ENCODE data around the gene AOC2. TPM values are rescaled to one million over a fixed set of nuclear protein-coding genes. Genes with fewer than 3 reads are reported as not detected.
A peak's percentile ranks its signal among the peaks of the same experiment; 100 is the strongest.

The AOC2 gene
- total and polyA plus RNA-seq, 9 of the 15 experiments (the other 6 are each of a cell fraction or from before 2014, with no cell fraction given), result 0.08 to 0.91 (median 0.49) TPM

DNA sequence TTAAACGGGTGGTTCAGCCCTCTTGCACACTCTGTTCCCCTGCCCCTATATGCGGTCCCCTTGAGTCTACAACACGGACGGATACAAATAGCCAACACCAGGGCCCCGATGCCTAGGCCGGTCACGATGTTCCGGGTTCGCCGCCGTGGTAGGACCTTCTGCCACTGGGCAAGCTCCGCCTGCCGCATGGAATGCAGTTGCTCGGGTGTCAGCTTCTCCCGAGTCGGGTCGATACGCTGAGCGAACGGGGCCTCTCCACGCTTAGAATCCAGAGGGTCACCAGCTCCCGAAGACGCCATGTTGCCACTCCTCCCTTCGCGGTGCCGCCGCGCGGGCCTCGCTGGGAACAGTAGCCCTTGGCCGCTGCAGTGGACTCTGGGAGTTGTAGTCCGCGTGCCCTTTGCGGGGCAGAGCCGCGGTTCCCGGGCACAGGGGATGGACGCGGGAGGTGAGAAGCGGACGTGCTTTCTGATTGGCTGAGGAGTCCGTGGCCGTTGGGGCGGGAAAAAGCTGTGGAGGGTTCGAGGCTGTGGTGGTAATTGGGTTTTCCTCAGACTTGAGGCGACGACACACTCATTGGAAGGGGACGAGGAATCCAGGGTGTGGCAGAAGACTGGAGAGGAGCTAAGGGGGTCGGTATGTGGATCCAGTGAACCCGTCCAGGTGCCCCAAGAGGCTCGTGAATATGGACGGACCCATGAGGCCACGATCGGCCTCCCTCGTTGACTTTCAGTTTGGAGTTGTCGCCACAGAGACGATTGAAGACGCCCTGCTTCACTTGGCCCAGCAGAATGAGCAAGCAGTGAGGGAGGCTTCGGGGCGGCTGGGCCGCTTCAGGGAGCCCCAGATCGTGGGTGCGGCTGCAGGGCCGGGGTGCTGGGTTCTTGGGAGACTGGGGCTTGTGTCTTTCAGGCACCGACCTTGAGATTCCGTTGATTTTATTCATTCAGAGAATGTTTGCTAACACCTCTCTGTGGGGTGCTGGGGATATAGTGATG lies 45.7 kb upstream of the AOC2 start, which contains the start of the genes CNTD1 and COA3 (continued):
- TF ChIP-seq, protein P1, sequence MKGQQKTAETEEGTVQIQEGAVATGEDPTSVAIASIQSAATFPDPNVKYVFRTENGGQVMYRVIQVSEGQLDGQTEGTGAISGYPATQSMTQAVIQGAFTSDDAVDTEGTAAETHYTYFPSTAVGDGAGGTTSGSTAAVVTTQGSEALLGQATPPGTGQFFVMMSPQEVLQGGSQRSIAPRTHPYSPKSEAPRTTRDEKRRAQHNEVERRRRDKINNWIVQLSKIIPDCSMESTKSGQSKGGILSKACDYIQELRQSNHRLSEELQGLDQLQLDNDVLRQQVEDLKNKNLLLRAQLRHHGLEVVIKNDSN (CRISPR knock-in tag; IDR thresholded peaks at IDR 0.05), result no peak
- TF ChIP-seq PTRF (tag; IDR thresholded peaks at IDR 0.05) (no peak), MIER1 (IDR thresholded peaks at IDR 0.05; ENCODE audit: low read depth) (peak; percentile 65; the same call in 1 of the 2 replicates), JUND (IDR thresholded peaks at IDR 0.05; ENCODE audit: borderline replicate concordance, low read depth, low read length) (peak; percentile 47), JUND (tag; IDR thresholded peaks at IDR 0.05; ENCODE audit: borderline replicate concordance, low read depth, low read length) (no peak; the same call in 2 of the 3 replicates), RFX5 (IDR thresholded peaks at IDR 0.05; ENCODE audit: low read depth, low read length) (no peak), ZNF717 (CRISPR knock-in tag; IDR thresholded peaks at IDR 0.05) (no peak), DMBX1 (CRISPR knock-in tag; IDR thresholded peaks at IDR 0.05; ENCODE audit: borderline replicate concordance) (peak; percentile 22; the same call in 1 of the 2 replicates), ZFP30 (CRISPR knock-in tag; IDR thresholded peaks at IDR 0.05; ENCODE audit: borderline replicate concordance) (no peak), ZKSCAN3 (CRISPR knock-in tag; IDR thresholded peaks at IDR 0.05) (no peak), ZSCAN32 (CRISPR knock-in tag; IDR thresholded peaks at IDR 0.05) (no peak), MCM5 (IDR thresholded peaks at IDR 0.05; ENCODE audit: low read depth) (no peak), JUN (IDR thresholded peaks at IDR 0.05; ENCODE audit: borderline replicate concordance, low read depth, low read length) (peak; percentile 34; the same call in 1 of the 2 replicates), JUN (CRISPR knock-in tag; IDR thresholded peaks at IDR 0.05; ENCODE audit: borderline replicate concordance) (no peak)
- TF ChIP-seq, protein P2, sequence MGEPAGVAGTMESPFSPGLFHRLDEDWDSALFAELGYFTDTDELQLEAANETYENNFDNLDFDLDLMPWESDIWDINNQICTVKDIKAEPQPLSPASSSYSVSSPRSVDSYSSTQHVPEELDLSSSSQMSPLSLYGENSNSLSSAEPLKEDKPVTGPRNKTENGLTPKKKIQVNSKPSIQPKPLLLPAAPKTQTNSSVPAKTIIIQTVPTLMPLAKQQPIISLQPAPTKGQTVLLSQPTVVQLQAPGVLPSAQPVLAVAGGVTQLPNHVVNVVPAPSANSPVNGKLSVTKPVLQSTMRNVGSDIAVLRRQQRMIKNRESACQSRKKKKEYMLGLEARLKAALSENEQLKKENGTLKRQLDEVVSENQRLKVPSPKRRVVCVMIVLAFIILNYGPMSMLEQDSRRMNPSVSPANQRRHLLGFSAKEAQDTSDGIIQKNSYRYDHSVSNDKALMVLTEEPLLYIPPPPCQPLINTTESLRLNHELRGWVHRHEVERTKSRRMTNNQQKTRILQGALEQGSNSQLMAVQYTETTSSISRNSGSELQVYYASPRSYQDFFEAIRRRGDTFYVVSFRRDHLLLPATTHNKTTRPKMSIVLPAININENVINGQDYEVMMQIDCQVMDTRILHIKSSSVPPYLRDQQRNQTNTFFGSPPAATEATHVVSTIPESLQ (CRISPR knock-in tag; IDR thresholded peaks at IDR 0.05), result no peak
- TF ChIP-seq, protein P3, sequence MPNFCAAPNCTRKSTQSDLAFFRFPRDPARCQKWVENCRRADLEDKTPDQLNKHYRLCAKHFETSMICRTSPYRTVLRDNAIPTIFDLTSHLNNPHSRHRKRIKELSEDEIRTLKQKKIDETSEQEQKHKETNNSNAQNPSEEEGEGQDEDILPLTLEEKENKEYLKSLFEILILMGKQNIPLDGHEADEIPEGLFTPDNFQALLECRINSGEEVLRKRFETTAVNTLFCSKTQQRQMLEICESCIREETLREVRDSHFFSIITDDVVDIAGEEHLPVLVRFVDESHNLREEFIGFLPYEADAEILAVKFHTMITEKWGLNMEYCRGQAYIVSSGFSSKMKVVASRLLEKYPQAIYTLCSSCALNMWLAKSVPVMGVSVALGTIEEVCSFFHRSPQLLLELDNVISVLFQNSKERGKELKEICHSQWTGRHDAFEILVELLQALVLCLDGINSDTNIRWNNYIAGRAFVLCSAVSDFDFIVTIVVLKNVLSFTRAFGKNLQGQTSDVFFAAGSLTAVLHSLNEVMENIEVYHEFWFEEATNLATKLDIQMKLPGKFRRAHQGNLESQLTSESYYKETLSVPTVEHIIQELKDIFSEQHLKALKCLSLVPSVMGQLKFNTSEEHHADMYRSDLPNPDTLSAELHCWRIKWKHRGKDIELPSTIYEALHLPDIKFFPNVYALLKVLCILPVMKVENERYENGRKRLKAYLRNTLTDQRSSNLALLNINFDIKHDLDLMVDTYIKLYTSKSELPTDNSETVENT (CRISPR knock-in tag; IDR thresholded peaks at IDR 0.05), result 0 out of 2 replicates have a peak, but pooled peaks have one; percentile 29
- TF ChIP-seq, protein P4, sequence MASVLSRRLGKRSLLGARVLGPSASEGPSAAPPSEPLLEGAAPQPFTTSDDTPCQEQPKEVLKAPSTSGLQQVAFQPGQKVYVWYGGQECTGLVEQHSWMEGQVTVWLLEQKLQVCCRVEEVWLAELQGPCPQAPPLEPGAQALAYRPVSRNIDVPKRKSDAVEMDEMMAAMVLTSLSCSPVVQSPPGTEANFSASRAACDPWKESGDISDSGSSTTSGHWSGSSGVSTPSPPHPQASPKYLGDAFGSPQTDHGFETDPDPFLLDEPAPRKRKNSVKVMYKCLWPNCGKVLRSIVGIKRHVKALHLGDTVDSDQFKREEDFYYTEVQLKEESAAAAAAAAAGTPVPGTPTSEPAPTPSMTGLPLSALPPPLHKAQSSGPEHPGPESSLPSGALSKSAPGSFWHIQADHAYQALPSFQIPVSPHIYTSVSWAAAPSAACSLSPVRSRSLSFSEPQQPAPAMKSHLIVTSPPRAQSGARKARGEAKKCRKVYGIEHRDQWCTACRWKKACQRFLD (CRISPR knock-in tag; IDR thresholded peaks at IDR 0.05), result peak; percentile 58; the same call in 1 of the 2 replicates
- TF ChIP-seq, protein P5, sequence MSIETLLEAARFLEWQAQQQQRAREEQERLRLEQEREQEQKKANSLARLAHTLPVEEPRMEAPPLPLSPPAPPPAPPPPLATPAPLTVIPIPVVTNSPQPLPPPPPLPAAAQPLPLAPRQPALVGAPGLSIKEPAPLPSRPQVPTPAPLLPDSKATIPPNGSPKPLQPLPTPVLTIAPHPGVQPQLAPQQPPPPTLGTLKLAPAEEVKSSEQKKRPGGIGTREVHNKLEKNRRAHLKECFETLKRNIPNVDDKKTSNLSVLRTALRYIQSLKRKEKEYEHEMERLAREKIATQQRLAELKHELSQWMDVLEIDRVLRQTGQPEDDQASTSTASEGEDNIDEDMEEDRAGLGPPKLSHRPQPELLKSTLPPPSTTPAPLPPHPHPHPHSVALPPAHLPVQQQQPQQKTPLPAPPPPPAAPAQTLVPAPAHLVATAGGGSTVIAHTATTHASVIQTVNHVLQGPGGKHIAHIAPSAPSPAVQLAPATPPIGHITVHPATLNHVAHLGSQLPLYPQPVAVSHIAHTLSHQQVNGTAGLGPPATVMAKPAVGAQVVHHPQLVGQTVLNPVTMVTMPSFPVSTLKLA (conservative IDR thresholded peaks at IDR 0.05), result peak; percentile 73 to 87
